Lower leg skin (tissue), 3 donors: ENCODE results near the gene IGSF11.

Source experiments
- CTCF ChIP-seq, 3 donors: fragments of 450-650 bp; IDR thresholded peaks; one replicate each; pipeline ENCODE4 v1.5.1; 2016; ENCODE audit warnings: antibody characterized with exemption in 3 of 3, mild to moderate bottlenecking in 3 of 3, moderate library complexity in 2 of 3
- POLR2A ChIP-seq, 2 donors: fragments of 450-650 bp; IDR thresholded peaks; one replicate each; pipeline ENCODE4 v1.6.1; 2016 to 2017; ENCODE audit warnings: antibody characterized with exemption in 2 of 2, mild to moderate bottlenecking in 1 of 2, moderate library complexity in 1 of 2

- TF ChIP-seq POLR2A (IDR thresholded peaks at IDR 0.05) (no peak), CTCF (IDR thresholded peaks at IDR 0.05) (no peak)
Observed at GRCh38 chr3:118981494-118982134, 53.0 kb downstream of the IGSF11 start.
